Hypothalamus (tissue), 51 donors: ENCODE results near the gene CACNB1.

Experiments used
- DNase-seq, 51 donors: peaks; one replicate each; lab custom pipeline; 2025; lab: John Stamatoyannopoulos, UW

Gene CACNB1

DNA sequence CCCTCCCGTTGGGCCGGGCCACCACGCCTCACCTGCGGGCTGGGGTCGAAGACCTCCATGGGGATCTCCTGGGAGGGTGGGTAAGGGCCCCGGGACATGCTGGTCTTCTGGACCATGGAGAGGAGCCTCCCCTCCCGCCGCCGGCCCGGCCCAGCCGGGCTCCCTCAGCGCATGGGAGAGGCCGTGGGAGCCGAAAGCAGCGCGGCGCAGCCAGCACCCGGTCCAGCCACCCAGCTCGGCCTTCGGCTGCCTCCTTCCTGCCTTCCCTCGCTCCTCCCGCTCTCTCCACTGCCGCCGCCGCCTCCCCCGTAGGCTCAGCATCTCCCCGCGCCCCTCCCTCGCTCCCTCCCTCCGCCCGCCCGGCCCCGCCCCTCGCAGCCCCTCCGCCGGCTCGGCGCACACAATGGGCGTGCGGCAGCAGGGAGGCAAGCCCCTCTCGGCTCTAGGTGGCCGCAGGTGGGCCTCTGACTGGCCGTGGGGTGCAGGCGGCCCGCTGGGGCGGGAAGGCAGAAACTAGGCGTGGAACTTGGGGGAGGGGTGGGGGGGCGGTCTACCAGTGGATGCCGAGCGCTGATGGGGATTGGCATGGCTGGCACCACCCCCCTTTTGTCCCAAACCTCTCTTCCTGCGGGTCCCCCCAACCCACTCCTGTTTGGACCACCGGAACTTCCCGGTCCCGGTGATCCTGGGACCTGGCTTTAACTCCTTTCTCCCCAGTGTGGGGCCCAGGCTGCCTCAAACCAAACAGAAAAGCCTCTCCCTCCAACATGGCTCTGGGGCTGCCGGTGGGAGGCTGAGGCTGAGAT is at the start of gene CACNB1:
Gene CACNB1 (minus strand): TSS at position 290 of the 806 bp plus-strand sequence. CDS start 174 bp downstream, at position 116.
- DNase-seq, result peak in 49 of 51 donors; percentile 17 to 82 (median 59)

DNA sequence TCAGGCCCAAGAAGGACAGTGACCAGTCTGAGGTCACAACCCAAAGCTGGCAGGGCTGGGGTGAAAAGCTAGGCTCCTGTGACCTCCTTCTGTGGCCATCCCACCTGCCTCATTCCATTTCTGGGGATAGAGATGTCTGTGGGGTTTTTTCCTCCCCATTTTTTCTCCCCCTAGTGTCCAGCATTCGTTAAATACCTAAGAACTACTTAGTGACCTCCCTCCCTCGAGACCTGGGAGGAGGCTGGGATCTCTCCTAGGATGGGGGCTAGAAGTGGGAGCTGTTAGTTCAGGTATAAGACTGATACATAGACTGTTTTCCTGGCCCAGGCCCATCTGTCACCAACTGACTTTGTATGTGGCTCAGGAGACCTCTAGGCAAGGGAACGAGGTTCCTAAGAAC is 48.8 kb upstream of the CACNB1 start:
- DNase-seq, result no peak

DNA sequence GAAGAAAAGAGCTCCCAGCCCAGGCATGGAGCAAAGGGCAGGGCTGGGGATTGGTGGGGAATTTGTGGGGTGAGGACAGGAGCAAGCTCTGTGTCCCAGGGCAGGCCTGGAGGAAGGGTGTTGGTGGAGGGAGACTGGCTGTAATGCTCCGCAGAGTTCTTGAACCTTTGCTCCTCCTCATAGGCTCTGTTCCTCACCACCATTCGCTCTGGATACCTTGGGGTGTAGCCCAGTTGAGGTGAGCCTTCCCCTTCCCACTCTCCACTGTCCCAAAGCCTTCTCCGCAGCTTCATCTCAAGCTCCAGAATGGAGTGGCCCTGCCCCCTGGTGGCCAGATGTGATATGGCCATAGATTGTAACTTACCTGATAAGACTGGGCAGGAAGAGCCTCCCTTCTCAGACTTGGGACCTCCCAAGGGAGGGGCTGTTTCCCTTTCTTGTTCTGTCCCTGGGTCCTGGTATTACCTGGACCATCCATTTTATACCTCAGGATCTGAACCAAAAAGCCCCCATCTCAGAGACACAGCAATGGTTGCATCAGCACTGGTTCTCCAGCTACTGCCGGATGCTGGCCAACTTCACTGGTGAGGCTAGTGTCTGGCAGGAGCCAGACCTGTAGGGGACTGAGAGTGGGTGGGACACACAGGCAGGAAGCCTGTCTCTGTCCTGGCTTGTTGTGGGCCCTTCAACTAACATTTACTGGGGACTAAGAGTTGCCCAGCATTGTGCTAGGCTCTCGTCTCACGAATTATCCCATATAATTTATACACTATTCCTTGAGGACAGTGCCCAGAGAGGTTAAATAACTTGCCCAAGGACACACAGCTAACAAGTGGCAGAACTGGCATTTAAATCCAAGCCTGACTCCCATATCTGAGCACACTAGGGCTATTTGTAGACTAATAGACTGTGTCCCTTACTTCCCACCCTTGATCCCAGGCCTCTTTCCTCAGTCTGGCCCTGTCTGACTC is 47.4 kb upstream of the CACNB1 start:
- peak in 46 of 51 donors; percentile 5 to 93 (median 64) for DNase-seq

DNA sequence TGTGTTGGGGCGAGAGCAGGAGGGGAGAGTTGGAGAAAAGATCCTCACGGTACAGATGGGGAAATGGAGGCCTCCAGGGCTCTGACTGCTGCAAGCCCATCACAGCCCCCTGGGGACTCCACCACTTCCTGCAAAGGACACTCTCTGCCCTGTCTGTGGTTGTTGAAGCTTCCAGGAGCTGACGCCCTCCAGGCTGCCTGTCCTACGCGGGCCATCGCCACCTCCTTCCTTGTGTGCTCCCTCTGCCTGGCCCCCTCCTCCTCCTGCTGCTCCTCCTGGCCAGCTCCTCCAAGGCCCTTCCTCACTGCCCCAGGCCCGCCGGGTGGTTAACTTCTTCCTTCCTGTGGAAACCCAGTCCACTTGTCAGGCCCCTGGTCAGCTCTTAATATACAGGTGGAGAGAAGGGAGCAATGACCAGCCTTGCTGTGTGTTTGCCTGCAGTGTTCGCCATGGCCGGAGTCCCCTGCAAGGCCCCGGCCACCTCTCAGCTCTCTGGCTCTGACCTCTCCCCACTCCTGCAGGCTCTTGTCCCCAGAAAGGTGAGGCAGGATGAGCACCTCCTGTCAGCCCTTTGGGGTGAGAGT is 46.6 kb upstream of the CACNB1 start:
- DNase-seq, result no peak

DNA sequence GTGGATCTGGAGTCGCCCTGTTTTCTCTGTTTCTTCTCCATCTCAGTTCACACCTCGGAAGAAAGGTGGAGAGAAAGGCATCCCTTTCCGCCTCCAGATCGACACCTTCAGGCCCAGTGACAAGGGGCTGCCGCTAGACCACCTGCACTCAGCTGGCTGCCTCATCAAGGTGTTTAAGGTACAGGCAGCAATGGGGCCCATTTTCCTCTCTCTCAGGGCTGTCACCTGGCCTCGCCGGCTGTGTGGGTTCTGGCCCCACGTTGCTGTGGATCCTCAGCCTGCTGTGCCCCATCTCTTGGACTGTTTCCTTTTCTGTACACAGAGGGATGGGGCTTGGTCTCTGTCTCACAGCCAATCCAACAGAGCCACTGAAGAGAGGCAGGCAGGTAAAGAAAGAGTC is 45.7 kb upstream of the CACNB1 start:
- no peak for DNase-seq

DNA sequence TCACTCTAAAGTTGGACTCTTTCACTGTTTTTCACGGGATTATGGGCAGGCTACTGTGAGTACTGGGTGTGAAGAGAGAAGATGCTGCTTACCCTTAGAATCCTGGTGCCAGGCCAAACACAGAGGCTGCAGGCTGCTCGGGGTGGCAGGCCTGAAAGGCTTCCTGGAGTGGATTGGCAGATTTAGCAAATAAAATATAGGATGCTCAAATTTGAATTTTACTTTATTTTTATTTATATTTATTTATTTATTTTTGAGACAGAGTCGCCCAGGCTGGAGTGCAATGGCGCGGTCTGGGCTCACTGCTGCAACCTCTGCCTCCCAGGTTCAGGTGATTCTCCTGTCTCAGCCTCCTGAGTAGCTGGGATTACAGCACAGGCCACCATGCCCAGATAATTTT is 43.2 kb upstream of the CACNB1 start:
- DNase-seq, result no peak

DNA sequence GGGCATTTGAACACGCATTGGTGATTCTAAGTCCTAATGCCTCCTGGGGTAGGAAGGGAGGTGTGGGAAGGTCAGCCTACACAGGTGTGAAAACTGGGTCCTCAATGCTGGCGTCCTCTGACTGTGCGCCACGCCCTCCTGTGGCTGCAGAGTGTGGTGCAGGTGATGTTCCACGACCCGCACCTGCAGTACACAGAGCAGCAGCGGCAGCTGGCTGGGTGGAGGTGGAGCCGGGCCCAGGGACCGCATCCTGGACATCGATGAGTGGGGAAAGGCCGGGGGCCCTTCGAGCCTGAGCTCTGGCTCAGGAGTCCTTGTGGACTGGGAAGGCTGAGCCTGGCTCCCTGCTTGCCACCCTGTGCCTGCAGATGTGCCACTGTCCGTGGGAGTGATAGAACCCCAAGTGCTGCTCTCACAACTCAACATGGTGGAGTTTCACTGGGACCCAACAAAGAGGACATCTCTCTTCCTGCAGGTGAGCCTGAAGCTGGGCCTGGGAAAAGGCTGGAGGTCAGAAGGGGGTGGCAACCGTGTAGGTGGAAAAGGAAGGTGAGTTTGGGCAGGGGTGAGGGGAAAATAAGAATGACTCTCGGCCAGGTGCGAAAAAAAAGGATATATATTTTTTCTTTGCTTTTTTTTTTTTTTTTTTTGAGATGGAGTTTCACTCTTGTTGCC is 42.3 kb upstream of the CACNB1 start:
- DNase-seq, result peak in 6 of 51 donors; percentile 7 to 29 (median 16)

DNA sequence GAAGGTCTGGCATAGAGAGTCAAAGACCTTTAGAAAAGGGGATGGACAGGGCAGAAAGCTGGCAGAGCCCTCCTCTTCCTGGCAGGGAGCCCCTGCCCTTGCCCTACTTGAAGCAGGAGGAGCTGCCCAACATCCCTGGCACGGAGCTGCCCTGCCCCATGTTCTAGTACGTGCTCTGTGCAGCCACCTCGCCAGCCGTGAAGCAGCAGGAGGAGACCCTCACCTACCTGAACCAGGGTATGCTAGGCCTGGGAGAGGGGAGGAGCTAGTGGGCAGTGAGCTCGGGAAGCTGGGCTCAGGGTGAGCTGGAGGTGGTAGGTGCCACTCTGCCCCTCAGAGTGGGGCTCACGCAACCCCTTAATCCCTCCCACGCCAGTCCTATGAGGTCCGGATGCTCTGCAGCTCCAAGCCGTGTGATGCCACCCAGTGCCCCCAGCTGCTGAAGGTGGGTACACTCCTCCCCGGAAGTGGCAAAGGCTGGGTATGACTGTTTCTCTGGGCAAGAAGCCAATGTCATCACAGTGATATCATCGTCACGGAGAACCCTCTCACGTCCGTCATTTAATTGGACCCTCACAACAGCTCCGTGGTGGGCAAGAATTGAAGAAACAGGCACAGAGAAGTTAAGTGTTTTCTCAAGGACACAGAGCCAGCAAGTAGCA is 41.0 kb upstream of the CACNB1 start:
- peak in 2 of 51 donors; percentile 6 to 23 for DNase-seq

DNA sequence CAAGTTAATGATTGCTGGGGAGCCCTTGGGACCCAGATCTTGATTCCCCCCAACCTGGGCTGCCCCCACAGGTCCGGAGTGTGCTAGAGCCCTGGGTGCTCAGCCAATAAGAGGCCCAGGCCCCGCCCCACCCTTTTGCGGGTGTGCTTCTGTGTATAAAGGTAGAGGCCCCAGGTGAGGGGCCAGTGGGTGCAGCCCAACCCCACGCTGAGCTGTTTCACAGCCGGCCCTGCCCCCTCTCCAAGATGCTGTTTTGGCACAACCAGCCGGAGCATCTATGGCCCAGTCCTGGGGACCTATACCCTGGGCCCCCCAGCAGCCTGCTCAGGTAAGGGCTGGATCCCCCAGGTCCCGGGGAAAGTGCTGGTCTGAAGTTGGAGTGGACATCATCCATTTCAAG is 40.1 kb upstream of the CACNB1 start:
- DNase-seq, result no peak

DNA sequence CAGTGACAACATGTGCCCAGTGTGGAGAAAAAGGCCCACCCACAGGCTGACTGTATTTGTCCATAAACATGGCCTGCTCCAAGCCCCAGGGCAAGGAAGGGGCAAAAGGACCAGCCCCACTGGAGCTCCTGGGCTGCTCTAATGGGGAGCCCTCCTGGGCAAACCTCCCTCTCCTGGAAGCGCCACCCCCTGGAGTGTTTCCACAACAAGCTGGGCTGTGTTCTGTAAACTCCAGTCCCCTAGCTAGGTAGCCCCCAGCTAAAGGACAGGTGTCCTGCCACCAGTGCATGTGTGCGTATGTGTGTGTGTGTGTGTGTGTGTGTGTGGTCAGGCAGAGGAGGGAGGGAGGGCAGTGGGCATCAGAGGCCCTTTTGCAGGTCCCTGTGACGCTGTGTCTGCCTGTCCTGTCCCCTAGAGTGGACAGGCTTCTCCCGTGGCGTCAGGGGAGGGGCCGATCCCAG is 39.5 kb upstream of the CACNB1 start:
- DNase-seq, result no peak

DNA sequence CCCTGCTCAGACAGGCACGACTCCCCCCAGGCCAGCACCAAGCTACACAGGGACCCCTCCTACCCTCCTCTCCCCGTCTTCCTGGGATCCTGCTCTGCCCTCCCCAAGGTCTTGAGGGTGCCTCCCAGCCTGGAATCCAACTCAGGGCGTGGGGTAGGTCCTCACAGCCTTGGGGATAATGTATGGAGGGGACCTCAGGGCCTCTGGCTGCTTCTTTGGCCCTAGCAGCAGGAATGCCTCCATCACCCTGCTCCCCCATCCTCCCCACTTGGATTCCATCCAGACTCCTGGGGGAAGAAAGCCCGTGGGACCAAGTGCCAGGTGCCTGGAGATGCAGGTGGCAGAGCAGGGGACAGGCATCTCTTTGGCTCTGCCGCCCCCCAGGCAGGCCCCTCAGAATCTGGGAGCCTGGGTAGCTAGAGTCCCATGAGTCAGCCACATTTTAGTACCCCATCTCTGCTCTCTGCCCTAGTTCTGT is 39.0 kb upstream of the CACNB1 start:
- DNase-seq, result no peak

DNA sequence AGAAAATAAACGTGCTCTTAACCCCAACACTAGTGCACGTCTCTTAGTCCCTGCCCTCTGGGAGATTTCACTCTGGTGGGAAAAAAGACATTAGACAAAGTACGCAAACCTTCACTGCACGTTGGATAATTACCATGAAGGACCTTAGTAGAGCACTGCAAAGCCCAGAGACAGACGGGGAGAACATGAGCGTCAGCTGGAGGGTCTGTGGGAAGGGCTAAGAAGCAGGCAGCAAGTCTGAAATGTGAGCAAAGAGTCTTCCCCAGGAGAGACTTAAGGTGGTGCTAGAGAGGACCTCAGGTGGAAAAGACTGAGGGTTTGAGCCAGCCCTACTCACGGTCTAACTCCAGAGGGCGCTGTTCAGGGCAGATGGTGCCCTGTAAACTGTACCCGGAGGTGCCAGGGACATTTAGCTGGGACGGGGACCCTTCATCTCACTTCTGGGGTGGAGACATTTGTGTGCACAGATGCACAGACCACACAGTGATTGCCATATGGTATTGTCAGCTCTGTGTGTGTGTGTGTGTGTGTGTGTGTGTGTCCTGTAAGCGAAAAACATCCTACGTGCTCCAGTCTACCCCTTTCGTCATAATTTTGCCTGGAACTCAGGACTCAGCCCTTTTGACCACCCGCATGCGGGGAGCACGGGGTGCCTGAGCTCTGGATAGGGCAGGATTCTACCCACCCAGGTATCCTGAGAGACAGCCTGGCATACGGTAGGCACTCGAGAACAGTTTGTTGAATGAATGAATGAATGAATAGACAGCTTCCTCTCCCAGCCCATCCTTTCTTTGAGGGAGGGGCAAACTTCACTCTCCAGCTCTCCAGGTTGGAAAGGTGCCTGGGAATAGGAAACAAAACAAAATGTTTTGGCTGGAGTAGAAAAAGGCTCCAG is 38.3 kb upstream of the CACNB1 start:
- DNase-seq, result no peak

DNA sequence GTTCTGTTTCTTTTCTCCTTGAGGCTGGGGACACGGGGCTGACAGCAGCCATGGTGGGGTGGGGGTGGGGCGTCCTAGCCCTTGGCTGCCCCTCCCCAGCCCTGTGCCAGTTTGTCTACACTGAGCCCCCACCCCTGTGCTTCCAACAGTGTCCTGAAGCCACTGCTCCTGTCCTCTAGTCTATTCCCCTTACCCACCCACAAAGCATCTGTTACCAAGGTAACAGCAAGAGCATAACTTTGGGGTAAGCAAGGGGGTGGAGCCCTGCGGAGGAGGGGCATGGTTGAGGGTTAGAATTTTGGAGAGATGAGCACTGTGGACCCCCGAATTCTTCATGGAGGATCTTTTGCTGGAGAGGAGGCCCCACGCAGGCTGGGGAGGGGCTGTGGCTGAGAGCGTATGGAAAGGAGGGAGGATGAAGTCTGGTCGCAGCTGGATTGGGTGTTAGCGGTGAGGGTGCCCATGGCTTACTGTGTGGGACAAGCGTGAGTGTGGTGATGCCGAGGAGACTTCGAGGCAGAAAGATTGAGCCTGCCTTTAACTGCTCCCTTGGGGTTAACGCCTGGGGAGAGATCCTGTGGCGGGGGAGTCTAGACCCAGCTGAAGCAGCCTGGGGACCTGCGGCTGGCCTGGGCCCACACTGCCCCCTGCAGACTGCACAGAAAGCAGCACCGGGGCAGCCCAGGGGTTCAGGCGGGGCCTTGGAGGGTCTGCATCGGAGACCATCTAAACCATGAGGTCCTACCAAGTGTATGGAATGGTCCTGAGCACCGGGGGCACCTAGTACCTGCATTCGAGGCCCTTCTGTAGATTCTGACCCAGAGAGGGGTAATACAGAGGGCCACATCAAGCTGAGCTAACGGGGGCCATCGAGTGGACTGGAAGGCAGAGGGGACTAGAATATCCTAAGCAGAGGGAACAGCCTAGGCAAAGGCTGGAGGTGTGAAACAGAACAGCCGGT is 34.4 kb upstream of the CACNB1 start:
- DNase-seq, result peak in 23 of 51 donors; percentile 6 to 48 (median 22)

DNA sequence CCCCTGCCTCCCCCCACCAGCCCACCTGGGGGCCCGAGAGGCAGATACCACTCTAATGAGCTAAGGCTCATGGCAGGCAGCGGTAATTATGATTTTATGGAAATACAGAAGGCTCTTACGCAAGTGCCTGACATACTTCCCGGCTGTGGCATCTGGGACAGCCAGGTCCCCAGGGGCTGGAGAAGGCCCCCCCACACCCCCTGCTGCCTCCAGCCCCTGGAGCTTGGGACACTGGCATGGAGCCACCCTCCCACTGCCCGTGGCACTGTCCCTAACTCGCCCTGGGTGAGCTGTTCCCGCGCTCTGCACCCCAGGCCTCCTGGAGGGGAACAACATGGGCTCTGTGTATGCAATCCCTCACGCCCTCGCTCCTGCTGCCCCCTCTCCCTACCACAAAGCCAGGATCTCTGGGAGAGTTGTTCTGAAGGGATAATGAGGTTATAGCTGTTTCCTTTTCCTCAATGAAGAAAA is 33.7 kb upstream of the CACNB1 start:
- no peak for DNase-seq

DNA sequence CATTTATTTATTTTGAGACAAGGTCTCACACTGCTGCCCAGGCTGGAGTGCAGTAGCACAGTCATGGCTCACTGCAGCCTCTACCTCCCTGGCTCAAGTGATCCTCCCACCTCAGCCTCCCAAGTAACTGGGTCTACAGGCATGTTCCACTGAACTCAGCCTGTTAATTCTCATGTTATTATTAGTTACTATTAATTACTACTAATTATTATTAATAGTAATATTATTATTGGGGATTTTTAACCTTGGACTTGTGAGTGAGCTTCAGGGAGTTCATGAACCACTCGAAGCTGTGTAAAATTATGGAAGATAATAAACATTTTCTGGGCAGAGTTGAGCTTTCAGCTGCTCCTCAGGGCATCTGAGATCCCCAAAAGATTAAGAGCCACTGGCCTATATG is 32.9 kb upstream of the CACNB1 start:
- no peak for DNase-seq

DNA sequence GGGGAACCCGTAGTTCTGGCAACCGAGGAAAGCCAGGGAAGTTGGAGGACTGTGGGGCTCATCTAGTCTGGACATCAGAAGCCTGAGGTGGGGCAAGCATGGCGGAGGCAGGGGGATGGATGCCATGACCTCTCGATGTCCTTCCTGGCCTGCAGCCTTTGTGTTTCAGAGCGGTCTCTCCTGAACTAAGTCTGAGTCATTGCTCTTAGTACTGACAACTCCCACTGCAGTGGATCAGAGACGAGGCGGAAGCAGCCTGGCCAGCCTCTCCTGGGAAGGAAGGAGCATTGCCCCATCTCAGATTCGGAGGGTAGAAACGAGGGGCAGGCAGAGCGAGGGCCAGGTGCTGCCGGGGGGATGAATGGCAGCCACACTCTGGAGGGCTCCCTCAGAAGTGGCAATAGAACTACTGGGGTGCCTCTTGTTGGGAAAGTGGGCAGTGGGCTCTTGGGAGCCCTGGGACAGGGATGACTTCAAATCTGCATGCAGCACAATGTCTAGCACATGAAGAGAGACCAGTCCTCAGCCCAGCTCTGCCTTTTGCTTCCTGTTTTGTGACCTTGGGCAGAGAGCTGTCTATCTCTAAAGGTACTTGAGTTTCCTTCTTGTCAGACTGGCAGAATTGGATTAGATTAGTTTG is 31.9 kb upstream of the CACNB1 start:
- no peak for DNase-seq
